ENCODE results near the gene C10orf67.
"Not testable (repeated sequence)": the region's sequence is repeated elsewhere in the genome, so short reads cannot be mapped to it uniquely, and the experiment has no call there.

The C10orf67 gene

DNA sequence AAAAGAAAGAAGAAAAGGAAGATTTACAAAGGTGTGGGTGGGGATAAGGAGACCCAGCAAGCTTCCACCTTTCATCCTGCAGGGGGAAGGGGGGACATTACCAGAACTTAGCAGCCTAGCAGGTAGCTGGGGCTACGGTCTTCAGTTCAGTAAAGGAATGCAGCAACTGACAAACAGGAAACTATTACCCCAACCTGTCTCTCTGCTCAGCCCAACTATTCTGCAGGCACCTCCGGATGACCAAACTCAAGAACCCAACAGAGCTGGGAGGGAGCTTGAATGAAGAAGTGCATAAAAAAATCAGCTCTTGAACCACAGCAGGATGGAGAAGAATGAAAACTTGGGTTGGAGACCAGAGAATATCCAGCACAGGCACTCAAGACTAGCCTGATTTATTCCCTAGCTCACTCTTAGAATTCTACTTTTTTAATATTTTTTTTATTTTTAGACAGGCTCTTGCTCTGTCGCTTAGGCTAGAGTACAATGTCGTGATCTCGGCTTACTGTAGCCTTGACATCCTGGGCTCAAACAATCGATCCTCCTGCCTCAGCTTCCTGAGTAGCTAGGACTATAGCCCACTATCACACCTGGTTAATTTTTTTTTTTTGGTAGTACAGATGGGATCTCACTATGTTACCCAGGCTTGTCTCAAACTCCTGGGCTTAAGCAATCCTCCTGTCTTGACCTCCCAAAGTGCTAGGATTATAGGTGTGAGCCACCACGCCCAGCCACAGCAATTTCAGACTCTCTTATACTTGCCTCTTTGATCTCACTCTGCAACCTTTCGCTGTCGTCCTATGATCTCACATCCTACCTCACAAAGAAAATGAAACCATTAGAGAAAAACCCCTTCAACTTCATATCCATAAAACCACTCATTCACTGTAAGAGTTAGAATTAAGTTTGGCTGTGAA lies 18.5 kb upstream of the C10orf67 start:
- Histone ChIP-seq H3K4me3 (ENCODE audit: low read depth in 1 of 5, low read length in 5 of 5) (no peak overlapping the region), H3K27ac (ENCODE audit: low read depth, low read length) (no peak overlapping the region), H3K9me3 (ENCODE audit: control insufficient read depth in 5 of 5, low read length in 5 of 5) (no peaks in the 10 kb centered on the region), H3K27me3 (ENCODE audit: control insufficient read depth in 5 of 5, insufficient read depth in 4 of 5, low read length in 5 of 5) (no peaks in the 10 kb centered on the region), H3K9ac (ENCODE audit: low read length in 5 of 5) (no peak overlapping the region), H3K4me1 (ENCODE audit: control insufficient read depth in 5 of 5, insufficient read depth in 5 of 5, low read length in 5 of 5) (no peaks in the 10 kb centered on the region), H3K36me3 (ENCODE audit: control insufficient read depth in 5 of 5, insufficient read depth in 5 of 5, low read length in 5 of 5) (no peaks in the 10 kb centered on the region)

DNA sequence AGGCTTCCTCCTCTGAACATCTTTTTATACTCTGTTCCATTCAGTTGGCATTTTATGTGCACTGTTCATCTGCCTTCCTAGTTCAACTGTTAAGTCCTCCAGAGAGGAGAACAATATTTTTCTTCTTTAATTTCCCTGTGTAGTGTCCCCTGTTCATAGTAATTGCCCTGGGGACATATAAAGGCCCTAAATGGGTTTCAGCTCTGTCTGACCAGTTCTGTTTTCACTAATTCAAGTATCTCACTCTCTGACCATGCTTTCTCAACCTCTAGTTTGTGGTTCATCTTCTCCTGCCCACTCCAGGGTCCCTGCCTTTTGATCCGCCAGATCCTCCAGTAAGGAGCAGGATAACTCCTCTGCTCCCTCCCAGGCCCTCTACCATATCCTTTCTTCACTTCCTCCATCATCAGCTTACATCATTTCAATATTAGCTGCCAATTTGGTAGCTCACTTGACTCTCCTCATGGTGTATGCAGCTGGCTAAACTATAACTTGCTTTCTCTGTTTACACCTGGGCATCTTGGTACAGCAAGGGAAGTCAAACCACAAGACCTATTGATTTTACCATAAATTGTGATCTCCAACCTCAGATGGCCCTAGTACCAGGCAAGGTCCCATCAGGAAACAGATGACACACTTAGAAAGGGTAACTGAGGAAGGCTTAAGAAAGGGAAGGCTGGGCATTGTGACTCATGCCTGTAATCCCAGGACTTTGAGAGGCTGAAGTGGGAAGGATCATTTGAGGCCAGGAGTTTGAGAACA lies 17.7 kb upstream of the C10orf67 start:
- no peak overlapping the region for H3K4me3 ChIP-seq (ENCODE audit: low read depth in 1 of 5, low read length in 5 of 5)
- H3K4me1 ChIP-seq (ENCODE audit: control insufficient read depth in 5 of 5, insufficient read depth in 5 of 5, low read length in 5 of 5), result no peaks in the 10 kb centered on the region
- no peaks in the 10 kb centered on the region for H3K27me3 ChIP-seq (ENCODE audit: control insufficient read depth in 5 of 5, insufficient read depth in 4 of 5, low read length in 5 of 5)
- H3K9me3 ChIP-seq (ENCODE audit: control insufficient read depth in 5 of 5, low read length in 5 of 5), result no peaks in the 10 kb centered on the region
- no peak overlapping the region for H3K27ac ChIP-seq (ENCODE audit: low read depth, low read length)
- H3K36me3 ChIP-seq (ENCODE audit: control insufficient read depth in 5 of 5, insufficient read depth in 5 of 5, low read length in 5 of 5), result no peaks in the 10 kb centered on the region
- H3K9ac ChIP-seq (ENCODE audit: low read length in 5 of 5), result no peak overlapping the region

DNA sequence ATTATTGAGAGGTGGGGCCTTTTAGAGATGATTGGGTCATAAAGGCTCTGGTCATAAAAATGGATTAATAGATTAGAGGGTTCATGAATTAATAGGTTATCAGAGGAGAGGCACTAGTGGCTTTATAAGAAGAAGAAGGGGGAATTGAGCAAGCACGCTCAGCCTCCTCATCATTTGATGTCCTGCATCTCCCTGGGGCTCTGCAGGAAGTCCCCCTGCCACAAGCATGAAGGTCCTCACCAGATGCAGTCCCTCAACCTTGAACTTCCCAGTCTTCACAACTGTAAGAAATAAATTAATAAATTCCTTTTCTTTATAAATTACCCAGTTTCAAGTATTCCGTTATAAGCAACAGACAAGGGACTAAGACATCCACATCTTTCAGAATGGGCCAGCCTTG lies 17.1 kb upstream of the C10orf67 start:
- Histone ChIP-seq H3K4me1 (ENCODE audit: control insufficient read depth in 5 of 5, insufficient read depth in 5 of 5, low read length in 5 of 5) (no peaks in the 10 kb centered on the region), H3K4me3 (ENCODE audit: low read depth in 1 of 5, low read length in 5 of 5) (no peak overlapping the region), H3K27ac (ENCODE audit: low read depth, low read length) (no peak overlapping the region), H3K27me3 (ENCODE audit: control insufficient read depth in 5 of 5, insufficient read depth in 4 of 5, low read length in 5 of 5) (no peaks in the 10 kb centered on the region), H3K9ac (ENCODE audit: low read length in 5 of 5) (no peak overlapping the region), H3K36me3 (ENCODE audit: control insufficient read depth in 5 of 5, insufficient read depth in 5 of 5, low read length in 5 of 5) (no peaks in the 10 kb centered on the region), H3K9me3 (ENCODE audit: control insufficient read depth in 5 of 5, low read length in 5 of 5) (no peaks in the 10 kb centered on the region)

DNA sequence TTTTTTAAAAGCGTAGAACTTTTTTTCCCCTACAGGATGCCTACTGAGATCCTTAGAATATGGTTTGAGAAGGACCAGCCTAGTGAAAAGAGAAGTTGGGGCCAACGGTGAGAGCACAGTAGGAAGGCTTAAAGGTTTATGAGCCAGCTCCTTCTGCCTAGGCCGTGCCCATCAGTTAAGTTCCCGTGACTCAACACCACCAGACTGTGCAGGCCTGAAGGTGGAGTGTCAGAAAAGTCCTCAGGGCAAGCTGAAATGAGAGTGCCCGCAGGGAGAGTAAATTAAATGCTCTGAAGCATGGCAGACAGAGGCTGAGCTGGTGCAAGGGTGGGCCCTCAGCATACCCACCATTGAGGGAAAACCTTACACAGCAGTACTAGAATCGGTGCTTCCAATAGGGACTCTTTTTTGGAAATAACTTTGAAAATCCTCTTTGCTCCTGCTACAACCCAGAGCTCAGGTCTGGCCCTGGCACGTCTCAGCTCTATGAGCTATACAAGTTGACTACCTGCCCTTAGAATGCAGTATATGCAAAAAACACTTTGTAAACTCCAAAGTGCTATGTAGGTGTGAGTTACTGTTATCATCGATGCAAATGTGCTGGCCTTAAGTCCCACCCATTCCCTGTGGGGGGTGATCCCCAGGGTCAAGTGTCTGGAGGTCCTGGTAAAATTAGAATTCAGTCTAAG lies 15.2 kb upstream of the C10orf67 start:
- Histone ChIP-seq H3K27ac (ENCODE audit: low read depth, low read length) (no peak overlapping the region), H3K4me1 (ENCODE audit: control insufficient read depth in 5 of 5, insufficient read depth in 5 of 5, low read length in 5 of 5) (no peaks in the 10 kb centered on the region), H3K4me3 (ENCODE audit: low read depth in 1 of 5, low read length in 5 of 5) (no peak overlapping the region), H3K9me3 (ENCODE audit: control insufficient read depth in 5 of 5, low read length in 5 of 5) (no peaks in the 10 kb centered on the region), H3K27me3 (ENCODE audit: control insufficient read depth in 5 of 5, insufficient read depth in 4 of 5, low read length in 5 of 5) (no peaks in the 10 kb centered on the region), H3K9ac (ENCODE audit: low read length in 5 of 5) (no peak overlapping the region), H3K36me3 (ENCODE audit: control insufficient read depth in 5 of 5, insufficient read depth in 5 of 5, low read length in 5 of 5) (no peaks in the 10 kb centered on the region)

DNA sequence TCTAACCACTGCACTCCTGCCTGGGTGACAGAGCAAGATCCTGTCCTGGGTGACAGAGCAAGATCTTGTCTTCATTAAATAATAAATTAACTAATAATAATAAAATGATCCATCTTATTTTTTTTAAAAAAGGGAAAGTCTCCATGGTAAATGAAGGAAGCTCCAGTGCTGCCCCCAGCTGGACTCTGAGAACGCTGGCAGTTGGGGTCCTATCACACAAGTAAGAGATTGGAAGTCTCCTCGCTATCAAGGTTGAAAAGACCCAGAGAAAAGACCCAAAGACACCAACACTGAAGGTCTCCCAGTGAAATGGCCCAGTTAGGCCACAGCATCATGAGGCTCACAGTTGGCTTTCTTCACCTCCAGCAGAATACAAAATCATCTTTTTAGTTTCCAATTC lies 13.8 kb upstream of the C10orf67 start:
- no peaks in the 10 kb centered on the region for H3K9me3 ChIP-seq (ENCODE audit: control insufficient read depth in 5 of 5, low read length in 5 of 5)
- H3K27me3 ChIP-seq (ENCODE audit: control insufficient read depth in 5 of 5, insufficient read depth in 4 of 5, low read length in 5 of 5), result no peaks in the 10 kb centered on the region
- no peak overlapping the region for H3K9ac ChIP-seq (ENCODE audit: low read length in 5 of 5)
- no peaks in the 10 kb centered on the region for H3K4me1 ChIP-seq (ENCODE audit: control insufficient read depth in 5 of 5, insufficient read depth in 5 of 5, low read length in 5 of 5)
- H3K27ac ChIP-seq (ENCODE audit: low read depth, low read length), result no peak overlapping the region
- H3K4me3 ChIP-seq (ENCODE audit: low read depth in 1 of 5, low read length in 5 of 5), result no peak overlapping the region
- H3K36me3 ChIP-seq (ENCODE audit: control insufficient read depth in 5 of 5, insufficient read depth in 5 of 5, low read length in 5 of 5), result no peaks in the 10 kb centered on the region

DNA sequence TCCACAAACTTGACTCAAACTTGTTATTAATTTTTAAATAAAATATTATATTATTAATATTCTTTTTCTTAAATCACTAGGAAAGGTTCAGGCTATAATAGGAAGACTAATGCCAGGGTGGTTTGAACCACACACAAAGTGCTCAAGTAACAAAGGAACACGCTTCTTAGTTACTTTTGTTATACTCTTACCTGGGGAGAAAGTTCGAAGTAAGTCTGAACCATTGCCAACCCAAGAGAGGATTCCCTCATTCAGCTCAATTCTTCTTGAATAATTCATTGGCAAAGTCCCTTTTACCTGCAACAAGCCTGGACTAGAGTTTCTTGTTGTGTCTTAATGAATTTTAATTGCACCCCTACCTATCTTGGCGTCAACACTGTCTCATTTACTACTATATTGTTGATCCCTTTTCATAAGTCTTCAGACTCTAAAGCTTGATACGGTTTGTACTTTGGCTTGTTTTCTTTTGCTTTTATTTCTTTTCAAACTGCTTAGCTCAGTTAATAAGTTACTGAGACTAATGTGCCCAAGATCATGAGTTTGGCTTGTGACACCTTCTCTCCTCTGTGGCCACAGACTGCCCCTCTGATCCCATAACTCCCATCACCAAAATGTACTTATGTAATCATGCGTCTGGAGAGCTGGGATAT lies 10.2 kb upstream of the C10orf67 start:
- Histone ChIP-seq H3K27me3 (ENCODE audit: control insufficient read depth in 5 of 5, insufficient read depth in 4 of 5, low read length in 5 of 5) (no peaks in the 10 kb centered on the region), H3K4me1 (ENCODE audit: control insufficient read depth in 5 of 5, insufficient read depth in 5 of 5, low read length in 5 of 5) (no peaks in the 10 kb centered on the region), H3K4me3 (ENCODE audit: low read depth in 1 of 5, low read length in 5 of 5) (no peak overlapping the region), H3K36me3 (ENCODE audit: control insufficient read depth in 5 of 5, insufficient read depth in 5 of 5, low read length in 5 of 5) (no peaks in the 10 kb centered on the region), H3K27ac (ENCODE audit: low read depth, low read length) (no peak overlapping the region), H3K9ac (ENCODE audit: low read length in 5 of 5) (no peak overlapping the region), H3K9me3 (ENCODE audit: control insufficient read depth in 5 of 5, low read length in 5 of 5) (no peaks in the 10 kb centered on the region)

DNA sequence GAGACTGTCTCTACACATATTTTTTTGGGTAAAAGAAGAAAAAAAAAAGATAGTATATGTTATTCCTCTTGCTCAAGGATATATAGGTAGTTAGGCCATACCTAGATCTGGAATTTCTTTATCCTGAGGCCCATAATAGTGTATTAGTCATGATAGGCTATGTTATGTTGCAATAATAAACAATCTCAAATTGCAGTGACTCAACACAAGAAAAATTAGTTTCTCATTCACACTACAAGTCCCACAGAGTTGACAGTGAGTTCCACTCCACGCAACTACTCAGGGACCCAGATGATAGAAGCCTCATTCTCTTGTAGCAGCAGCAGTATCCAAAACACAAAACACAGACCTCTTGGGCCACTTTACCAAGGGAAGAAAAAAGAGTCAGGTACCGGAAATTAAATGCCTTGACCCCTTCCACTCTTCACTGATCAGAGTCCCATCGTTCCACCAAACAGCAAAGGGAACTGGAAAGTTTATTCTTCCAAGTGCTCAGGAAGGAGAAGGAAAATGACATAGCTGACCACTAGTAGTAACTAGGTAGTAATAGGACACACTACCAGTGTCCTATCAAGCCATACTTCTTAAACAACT lies 7.4 kb upstream of the C10orf67 start:
- H3K27me3 ChIP-seq (ENCODE audit: control insufficient read depth in 5 of 5, insufficient read depth in 4 of 5, low read length in 5 of 5), result no peaks in the 10 kb centered on the region
- H3K27ac ChIP-seq (ENCODE audit: low read depth, low read length), result no peak overlapping the region
- no peaks in the 10 kb centered on the region for H3K36me3 ChIP-seq (ENCODE audit: control insufficient read depth in 5 of 5, insufficient read depth in 5 of 5, low read length in 5 of 5)
- H3K9me3 ChIP-seq (ENCODE audit: control insufficient read depth in 5 of 5, low read length in 5 of 5), result no peaks in the 10 kb centered on the region
- H3K4me3 ChIP-seq (ENCODE audit: low read depth in 1 of 5, low read length in 5 of 5), result no peak overlapping the region
- peaks cover 0 to 6% (median 0%) of the 10 kb centered on the region in 5 donors for H3K4me1 ChIP-seq (ENCODE audit: control insufficient read depth in 5 of 5, insufficient read depth in 5 of 5, low read length in 5 of 5)
- H3K9ac ChIP-seq (ENCODE audit: low read length in 5 of 5), result no peak overlapping the region

DNA sequence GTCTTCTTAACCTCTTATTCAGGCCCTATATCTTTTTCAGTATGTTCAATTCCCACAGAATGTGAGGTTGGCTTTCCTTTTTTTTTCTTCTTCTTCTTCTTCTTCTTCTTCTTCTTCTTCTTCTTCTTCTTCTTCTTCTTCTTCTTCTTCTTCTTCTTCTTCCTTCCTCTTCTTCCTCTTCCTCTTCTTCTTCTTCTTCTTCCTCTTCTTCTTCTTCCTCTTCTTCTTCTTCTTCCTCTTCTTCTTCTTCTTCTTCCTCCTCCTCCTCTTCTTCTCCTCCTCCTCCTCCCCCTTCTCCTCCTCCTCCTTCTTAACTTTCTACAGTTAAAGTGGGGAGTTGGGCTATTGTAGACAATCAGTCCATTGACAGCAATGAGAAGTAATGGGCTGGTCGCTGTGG lies 6.1 kb upstream of the C10orf67 start:
- not testable (repeated sequence) for H3K27ac ChIP-seq (ENCODE audit: low read depth, low read length); H3K27me3 ChIP-seq (ENCODE audit: control insufficient read depth in 5 of 5, insufficient read depth in 4 of 5, low read length in 5 of 5); H3K4me3 ChIP-seq (ENCODE audit: low read depth in 1 of 5, low read length in 5 of 5); H3K4me1 ChIP-seq (ENCODE audit: control insufficient read depth in 5 of 5, insufficient read depth in 5 of 5, low read length in 5 of 5); H3K9me3 ChIP-seq (ENCODE audit: control insufficient read depth in 5 of 5, low read length in 5 of 5); H3K36me3 ChIP-seq (ENCODE audit: control insufficient read depth in 5 of 5, insufficient read depth in 5 of 5, low read length in 5 of 5); H3K9ac ChIP-seq (ENCODE audit: low read length in 5 of 5)

DNA sequence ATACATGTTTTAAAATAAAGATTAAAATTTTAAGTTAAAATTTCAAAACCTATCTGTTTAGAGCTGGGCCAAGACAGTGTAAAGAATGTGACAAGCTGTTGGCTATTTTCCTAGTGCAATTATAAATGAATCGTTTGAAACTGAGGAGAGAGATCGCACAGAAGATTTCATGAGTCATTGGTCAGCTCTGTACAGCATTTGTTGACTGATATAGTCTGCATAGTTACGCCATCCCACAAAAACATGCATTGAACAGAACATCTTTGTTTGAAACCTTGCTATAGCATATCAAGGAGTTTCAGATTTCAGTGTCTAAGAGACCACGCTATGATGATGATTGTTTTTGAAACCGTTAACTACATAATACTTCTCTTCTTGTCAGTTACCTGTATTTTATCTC lies 1.3 kb upstream of the C10orf67 start:
- no peaks in the 10 kb centered on the region for H3K9me3 ChIP-seq (ENCODE audit: control insufficient read depth in 5 of 5, low read length in 5 of 5)
- no peaks in the 10 kb centered on the region for H3K36me3 ChIP-seq (ENCODE audit: control insufficient read depth in 5 of 5, insufficient read depth in 5 of 5, low read length in 5 of 5)
- H3K27me3 ChIP-seq (ENCODE audit: control insufficient read depth in 5 of 5, insufficient read depth in 4 of 5, low read length in 5 of 5), result peaks cover 0 to 13% (median 9%) of the 10 kb centered on the region in 5 donors
- no peak overlapping the region for H3K9ac ChIP-seq (ENCODE audit: low read length in 5 of 5)
- peaks cover 2 to 13% (median 12%) of the 10 kb centered on the region in 5 donors for H3K4me1 ChIP-seq (ENCODE audit: control insufficient read depth in 5 of 5, insufficient read depth in 5 of 5, low read length in 5 of 5)
- no peak overlapping the region for H3K27ac ChIP-seq (ENCODE audit: low read depth, low read length)
- no peak overlapping the region for H3K4me3 ChIP-seq (ENCODE audit: low read depth in 1 of 5, low read length in 5 of 5)

All from subcutaneous abdominal adipose tissue (tissue), 5 donors.